NCI-H1417 treated with DMSO at 0.1 percent for 48 hours (cell line): ENCODE measurements around the gene BCO1.
A peak's percentile ranks its signal among the peaks of the same experiment; 100 is the strongest.
"Not testable (repeated sequence)": the region's sequence is repeated elsewhere in the genome, so short reads cannot be mapped to it uniquely, and the experiment has no call there.

Experiments
- DNase-seq: peaks from one replicate; lab custom pipeline; 2025; lab: John Stamatoyannopoulos, UW

The BCO1 gene, protein sequence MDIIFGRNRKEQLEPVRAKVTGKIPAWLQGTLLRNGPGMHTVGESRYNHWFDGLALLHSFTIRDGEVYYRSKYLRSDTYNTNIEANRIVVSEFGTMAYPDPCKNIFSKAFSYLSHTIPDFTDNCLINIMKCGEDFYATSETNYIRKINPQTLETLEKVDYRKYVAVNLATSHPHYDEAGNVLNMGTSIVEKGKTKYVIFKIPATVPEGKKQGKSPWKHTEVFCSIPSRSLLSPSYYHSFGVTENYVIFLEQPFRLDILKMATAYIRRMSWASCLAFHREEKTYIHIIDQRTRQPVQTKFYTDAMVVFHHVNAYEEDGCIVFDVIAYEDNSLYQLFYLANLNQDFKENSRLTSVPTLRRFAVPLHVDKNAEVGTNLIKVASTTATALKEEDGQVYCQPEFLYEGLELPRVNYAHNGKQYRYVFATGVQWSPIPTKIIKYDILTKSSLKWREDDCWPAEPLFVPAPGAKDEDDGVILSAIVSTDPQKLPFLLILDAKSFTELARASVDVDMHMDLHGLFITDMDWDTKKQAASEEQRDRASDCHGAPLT

DNA sequence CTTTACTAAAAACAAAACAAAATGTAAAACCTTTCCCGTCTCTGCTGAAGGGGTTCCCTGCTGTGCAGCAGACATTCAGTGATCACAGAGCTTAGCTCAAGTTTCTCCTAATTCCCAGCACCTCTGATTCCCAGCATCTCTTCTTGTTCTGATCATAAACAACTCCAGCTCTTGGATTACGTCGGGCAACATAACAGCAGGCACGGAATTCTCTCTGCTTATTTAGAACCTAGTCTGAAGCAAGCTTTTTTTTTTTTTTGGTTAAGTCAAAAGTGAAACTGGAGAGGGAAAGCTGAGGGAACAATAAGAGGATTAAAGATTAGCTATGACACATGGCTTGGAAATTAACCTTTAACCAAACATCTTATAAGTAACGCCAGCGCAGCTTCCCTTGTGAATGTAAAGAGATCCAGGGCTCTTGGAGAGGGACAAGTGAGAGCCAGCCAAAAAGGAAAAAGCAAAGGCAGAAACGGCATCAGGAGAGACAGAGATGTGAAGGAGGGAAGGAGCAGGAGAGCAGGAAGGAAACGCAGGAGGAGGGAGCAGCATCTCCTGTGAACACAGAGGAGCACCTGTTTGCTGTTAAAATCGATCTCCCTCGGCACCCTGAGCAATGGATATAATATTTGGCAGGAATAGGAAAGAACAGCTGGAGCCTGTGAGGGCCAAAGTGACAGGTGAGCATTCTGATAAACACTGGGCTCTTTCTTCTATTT lies at the start of gene BCO1:
TSS of gene BCO1 (plus strand) at position 394 of the 716 bp plus-strand sequence. CDS start at position 614, 220 bp downstream.
- no peak for DNase-seq

DNA sequence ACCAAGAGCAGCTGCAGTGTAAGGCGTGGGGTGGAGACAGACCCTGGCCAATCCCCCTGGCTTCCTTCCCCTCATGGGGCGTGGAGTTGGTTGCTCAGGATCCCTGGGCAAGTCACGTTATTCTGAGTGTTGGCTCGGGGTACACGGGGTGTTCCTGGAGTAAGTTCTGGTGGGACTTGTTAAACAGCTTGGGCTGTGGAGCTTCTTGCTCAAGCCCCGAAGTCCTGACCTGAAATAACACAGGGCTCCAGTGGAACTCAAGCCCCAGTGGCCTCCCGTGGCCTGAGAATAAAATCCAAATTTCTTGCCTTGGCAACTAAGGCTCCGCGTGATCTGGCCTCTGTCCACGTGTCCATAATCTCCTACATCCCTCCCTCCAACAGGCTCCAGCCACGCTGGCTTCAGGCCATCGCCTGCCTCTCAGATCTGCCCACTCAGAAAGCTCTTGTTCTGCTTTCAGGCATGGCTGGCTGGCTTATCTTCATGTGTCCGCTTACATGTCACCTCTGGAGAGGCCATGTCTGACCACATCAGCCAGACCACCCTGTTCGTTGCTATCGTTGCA lies 49.3 kb upstream of the BCO1 start:
- no peak for DNase-seq

DNA sequence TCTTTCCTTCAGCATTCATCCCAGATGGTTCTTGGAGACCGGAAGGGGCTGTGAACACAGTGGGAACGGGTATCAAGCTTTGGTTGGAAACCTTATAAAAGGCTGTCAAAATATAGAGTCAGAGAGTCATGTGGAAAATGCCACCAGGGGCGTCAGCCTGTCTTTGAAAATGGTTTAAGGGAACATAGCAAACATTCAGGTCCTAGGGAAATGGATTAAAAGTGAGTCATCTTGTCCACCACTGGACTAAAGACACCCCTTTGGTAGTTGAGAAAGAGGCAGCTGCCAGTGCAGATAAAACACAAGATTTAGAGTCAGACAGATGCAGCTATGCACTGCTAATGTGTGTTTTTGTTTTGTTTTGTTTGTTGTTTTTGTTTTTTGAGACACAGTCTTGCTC lies 47.8 kb upstream of the BCO1 start:
- no peak for DNase-seq

DNA sequence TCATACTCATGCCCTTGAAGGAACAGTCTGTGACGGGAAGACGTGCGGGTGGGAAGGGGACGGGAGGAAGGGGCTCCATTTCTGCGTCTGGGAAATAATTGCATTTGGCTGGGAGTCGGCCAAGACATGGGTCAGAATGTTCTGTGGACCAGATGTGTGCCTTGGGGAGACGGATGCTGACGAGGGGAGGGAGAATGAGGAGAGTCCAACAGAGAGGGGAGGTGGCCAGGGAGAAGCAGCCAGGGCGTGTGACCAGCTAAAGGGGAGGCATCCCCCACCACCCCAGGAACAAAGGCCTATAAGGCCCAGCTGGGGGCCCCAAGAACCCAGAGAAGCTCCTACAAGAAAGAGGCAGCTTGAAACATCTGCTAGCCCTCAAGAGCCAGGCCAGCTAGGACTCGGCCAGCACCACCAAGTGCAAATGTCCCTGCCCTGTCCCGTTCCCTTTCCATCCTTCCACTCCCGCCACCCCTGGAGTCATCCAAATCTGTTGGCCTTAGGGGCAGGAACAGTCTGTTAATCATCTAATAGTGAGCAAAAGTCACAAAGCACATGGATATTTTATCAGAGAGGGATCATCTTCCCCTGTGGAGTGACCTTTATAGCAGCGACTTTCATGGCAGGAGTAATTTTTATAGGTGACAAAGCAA lies 42.5 kb upstream of the BCO1 start:
- DNase-seq = no peak

DNA sequence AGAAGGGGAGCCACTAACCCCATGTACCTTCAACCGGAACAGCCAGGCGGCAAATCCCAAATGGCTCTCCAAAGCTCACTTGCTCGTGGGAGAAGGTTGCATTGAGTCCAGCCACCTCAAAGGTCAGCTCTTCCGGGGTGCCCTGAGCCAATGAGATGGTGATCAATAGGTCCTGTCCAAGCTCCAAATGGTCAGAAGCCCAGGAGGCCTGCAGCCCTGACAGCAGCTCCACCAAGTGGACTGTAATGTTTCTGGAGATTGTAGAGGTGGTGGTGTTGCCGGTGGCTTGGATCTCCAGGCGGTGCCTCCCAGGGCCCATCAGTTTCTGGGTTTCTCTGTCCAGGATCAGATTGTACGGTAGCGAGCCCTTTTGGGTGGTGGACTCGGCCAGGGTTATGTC lies 39.9 kb upstream of the BCO1 start:
- no peak for DNase-seq

DNA sequence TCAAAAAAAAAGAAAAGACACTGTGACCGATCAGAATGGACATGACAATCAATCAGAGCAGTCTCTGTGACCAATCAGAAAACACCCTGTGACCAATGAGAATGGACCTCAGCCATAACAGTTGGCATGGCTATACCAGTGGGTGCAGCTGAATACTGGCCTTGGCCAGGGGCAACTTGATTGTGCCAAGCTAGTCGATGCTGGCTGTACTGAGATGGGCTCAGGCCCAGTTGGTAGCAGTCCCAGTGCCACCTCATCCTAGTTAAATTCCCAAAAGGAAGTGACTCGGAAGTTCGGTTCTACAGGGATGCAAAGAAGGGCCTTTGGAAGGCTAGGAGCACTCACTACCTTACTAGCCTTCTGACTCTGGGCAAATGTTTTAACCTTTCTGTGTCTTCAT lies 37.2 kb upstream of the BCO1 start:
- no peak for DNase-seq

DNA sequence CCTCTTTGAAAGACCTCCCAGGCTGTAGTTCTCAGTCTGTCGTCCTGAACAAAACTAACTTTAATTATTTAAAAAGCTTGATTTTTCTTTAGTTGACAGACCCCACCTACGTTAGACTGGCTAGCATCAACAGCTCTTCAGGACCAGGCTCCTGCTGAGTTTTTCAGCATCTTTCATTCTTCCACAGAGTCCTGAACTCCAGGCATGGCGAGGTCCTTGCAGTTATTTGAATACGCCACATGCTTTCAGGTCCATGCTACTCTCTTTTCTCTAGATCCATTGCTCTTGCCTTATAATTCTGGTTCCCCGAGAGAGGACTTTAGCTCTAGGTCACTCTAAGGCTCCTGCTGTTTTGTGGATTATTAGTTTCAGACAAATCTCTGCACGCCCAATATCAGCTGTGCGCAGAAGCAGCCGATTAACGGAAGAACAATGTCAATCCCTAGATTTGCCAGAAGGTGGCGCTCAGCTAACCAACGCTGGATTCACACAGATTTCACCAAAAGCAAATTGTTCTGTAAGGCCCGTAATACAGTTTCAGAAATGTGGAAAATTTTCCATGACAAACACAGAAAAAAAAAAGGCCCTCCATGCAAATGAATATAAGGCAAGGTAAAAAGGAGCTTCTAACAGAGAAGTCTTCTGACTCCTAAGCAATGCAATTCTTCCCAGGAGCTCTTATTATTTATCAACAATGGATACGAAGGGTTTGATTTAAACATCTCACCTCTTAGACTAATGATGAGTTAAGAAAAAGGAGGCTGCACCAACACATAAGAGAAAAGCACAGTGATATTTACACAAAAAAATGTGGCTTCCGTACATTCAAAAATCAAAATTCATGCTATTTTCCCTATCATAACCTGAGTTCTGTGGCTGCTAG lies 33.5 kb upstream of the BCO1 start:
- DNase-seq = peak; percentile 1

DNA sequence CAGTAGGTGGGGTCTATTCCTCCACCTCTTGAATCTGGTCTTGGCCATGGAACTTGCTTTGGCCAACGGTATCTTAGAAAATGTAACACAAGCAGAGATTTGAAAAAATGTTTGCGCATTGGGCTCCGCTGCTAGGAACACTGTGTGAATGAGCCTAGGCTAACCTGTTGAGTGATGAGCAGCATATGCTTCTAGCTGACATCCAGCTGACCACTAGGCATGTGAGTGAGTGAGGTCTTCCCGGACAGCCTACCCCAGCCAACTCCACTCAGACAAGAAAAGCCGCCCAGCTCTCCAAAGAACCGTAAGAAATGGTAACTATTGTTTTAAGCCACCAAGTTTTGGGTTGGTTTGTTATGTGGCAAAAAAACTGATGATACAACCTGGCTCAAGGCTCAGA lies 31.4 kb upstream of the BCO1 start:
- no peak for DNase-seq

DNA sequence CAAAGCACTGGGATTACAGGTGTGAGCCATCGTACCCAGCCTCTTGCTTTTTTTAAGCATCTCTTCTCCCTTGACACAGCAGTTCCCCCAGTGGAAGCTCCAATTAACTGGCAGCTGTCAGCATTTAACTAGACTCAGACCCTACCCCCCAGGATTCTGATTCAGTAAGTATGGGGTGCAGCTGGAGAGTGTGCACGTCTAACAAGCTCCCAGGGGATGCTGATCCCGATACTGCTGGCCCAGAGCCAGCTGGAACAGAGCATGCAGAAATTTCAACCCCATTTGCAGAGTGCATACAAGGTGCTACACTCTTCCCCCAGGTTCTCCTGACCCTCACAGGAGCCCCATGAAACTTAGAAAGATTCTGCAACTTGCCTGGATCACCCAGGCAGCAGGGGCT lies 27.7 kb upstream of the BCO1 start:
- no peak for DNase-seq

DNA sequence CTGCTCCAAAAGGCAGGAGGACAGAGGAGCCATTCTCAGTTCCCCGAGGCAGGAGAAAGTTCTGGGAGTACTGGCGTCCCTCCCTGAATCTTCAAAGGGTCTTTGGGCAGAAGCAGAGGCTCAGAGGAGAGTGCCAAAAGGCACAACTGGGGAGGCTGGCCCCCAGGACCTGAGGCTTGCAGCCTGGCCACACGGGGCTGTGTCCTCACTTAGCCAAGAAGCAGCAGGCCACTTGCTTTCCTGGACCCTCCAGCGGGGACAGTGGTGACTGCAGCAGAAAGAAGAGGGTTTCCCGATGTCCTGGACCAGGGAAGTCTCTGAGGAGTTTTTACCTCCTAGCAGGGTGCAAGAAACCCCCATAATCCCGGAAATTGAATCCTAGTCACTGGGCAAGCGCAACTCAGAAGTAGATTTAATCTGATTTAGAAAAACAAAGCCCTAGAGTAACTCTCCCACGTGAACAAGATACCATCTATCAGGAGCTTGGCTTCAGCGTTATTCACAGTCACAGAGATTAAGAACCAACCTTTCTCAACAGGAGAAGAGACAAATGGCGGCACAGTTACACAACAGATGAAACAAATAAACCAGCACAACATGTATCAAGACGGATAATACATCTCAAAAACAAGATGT lies 25.5 kb upstream of the BCO1 start:
- DNase-seq = no peak

DNA sequence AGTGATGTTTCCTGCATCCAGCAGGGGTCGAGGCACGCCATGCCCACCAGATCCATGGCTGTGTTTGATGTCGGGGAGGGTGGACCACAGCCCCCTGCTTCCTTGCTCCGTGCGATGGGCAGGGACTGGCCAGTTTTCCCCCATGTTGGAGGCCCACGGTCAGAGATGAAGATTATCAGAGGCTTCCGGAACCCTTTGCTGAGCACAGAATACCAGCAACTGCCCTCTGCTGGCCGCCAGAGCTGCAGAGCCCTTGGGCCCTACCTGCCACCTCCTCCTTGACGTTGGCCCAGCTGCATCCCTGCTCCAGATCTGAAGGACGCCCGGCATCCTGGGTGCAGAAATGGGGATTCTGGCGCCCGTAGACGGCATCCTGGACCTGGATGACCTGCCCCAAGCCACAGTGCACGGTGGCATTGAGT lies 23.7 kb upstream of the BCO1 start:
- no peak for DNase-seq

DNA sequence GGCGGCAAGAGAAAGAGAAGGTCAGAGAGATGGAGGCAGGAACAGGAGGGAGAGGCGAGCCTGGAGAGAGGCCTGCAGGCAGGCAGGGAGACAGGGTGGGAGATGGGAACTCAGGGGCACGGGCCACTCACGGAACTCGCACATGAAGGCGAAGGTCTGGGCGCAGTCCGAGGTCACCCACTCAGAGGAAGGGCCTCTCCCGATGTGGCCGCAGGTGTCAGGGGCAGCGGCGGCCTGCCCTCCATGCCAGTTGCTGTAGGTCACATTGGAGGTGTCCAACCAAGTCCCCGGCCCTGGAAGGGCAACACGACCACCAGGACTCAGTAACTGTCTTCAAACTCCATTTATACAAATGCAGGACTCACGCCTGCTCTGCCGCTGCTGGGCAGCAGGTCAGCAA lies 22.4 kb upstream of the BCO1 start:
- DNase-seq = no peak

DNA sequence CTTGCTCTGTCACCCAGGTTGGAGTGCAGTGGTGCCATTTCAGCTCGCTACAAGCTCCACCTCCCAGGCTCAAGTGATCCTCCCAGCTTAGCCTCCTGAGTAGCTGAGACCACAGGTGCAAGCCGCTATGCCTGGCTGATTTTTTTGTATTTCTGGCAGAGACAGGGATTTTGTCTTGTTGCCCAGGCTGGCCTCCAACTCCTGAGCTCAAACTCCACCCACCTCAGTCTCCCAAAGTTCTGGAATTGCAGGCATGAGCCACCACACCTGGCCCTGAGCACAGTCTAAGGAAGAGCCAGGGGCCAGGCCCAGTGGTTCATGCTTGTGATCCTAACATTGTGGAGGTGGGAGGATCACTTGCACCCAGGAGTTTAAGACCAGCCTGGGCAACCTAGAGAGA lies 21.8 kb upstream of the BCO1 start:
- no peak for DNase-seq

DNA sequence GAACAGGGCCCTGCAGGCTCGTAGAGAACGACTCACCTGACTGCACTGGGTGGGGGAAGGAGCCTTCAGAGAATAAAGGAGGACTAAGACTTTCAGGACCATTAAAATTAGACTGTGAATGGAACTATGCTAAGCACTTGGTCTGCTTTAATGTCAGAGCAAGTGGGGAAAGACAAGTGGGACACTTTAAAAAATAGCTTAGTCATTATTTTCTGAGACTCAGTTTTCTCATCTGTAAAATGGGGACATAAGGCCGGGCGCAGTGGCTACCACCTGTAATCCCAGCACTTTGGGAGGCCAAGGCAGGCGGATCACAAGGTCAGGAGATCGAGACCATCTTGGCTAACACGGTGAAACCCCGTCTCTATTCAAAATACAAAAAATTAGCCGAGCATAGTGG lies 19.3 kb upstream of the BCO1 start:
- no peak for DNase-seq

DNA sequence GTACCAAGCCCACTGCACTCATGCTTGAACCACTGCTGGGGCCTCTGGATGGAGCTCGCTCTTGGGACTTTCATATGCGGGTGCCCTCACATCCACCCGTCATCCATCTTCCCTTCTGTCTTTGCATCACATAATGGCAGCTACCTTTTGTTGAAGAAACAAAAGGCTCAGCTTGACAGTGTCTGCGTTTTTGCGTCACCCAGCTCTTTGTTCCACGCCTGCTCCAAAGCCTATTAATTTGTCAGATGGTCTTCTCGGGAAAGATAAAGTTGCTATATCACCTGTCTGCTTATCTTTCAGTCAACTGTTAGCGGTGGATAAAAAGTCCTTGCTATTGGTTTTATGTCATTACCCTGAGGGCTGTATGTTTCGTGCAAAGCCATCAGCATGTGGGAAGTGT lies 18.1 kb upstream of the BCO1 start:
- DNase-seq = no peak

DNA sequence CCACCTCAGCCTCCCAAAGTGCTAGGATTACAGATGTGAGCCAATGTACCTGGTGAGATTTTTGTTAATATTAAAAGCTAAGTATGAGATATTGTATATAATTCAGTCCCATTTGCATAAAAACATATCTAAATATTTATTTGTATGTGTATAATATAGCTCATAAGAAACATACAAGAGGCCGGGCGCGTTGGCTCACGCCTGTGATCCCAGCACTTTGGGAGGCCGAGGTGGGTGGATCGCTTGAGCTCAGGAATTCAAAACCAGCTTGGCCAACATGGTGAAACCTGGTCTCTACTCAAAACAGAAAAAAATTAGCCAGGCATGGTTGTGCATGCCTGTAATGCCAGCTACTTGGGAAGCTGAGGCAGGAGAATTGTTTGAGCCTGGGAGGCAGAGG lies 16.8 kb upstream of the BCO1 start:
- no peak for DNase-seq

DNA sequence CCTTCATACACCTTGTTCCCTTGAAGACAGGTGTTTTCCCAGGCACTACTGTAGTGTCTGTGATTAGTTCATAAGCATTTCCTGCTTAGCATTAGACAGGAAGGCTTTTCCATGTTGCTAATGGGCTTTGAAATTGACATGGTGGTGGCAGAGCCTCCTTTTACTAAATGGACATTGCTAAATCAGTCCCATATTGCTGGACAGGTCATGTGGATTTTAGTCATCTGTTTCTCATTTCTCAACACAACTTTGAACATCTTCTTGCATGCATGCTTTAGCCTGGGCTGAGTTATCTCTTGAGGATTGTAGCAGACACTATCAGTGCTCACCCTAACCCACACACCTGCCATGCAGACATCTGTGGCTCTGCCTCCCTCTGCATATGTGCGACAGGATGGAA lies 13.7 kb upstream of the BCO1 start:
- no peak for DNase-seq

DNA sequence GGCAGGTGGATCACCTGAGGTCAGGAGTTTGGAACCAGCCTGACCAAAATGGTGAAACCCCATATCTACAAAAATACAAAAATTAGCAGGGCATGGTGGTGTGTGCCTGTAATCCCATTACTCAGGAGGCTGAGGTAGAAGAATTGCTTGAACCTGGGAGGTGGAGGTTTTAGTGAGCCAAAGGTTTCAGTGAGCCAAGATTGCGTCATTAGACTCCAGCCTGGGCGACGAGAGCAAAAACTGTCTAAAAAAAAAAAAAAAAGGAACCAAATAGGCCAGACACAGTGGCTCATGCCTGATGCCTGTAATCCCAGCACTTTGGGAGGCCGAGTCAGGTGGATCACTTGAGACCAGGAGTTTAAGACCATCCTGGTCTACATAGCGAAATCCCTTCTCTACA lies 12.8 kb upstream of the BCO1 start:
- DNase-seq = not testable (repeated sequence)

DNA sequence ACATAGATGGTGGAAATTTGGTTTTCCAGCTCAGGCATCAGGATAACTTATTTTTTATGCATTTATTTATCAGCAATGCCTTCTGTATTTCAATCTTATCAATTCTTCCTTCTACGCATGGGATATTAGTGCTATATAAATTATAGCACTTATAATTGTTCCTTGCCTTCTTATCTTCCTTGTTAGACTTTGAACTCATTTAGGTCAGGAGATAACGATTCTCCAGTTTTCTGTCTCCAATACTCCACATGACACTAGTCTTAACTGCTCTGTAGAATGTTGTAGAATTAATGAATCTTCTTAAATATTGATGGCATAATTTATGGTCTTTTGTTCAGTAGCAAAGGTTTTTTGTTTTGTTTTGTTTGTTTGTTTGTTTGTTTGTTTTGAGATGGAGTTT lies 10.7 kb upstream of the BCO1 start:
- DNase-seq = no peak

DNA sequence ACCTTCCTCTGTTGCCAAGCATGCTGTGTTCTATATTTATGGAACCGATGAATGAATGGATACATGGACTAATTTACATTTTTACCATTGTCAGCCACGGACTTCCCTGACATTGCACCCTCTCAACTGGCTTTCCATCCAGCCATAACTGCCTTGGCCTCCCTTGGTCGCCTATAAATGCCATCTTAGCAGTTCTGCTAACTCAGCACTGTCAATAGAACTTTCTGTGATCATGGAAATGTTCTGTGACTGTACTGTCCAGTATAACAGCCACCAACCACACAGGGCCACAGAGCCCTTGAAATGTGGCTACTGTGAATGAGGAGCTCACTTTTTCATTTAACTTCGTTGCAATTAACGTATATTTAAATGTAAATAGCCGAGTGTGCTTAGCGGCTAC lies 8.7 kb upstream of the BCO1 start:
- no peak for DNase-seq

DNA sequence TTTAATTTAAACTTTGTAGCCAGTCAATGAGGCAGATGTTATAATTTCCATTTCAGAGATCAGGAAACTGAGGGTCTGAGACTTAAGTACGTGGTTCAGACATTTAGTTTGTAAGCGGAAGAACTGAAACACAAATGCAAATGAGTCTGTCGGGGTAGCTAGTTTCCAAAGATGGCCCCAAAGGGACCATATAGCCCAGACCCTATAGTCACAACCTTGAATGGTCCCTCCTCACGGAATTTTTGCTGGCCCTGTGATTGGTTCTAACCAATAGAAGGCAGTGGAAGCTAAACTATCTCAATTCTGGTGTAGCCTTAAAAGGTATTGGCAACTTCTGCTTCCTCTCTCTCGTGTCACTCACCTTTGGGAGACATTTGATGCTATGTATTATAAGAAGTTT lies 7.5 kb upstream of the BCO1 start:
- DNase-seq = no peak
